KMS-11 (cell line): ENCODE data around the gene ANKDD1A.

Experiments
- H2AFZ ChIP-seq: fragments of 200-600 bp; sonication (generic); 2 replicates; pipeline ENCODE4 v1.6.1; 2016; ENCODE audit warnings: antibody characterized with exemption, mixed run types, low read depth
- H3K27ac ChIP-seq: fragments of 200-600 bp; sonication (generic); 2 replicates; pipeline ENCODE4 v1.6.1; 2016; ENCODE audit warnings: mild to moderate bottlenecking, mixed run types
- H3K27me3 ChIP-seq: fragments of 200-600 bp; sonication (generic); 2 replicates; pipeline ENCODE4 v1.6.1; 2017; ENCODE audit warnings: mild to moderate bottlenecking, low read depth, mixed run types, moderate library complexity; ENCODE audit not compliant: insufficient read depth
- H3K36me3 ChIP-seq: fragments of 200-600 bp; sonication (generic); 2 replicates; pipeline ENCODE4 v1.6.1; 2017; ENCODE audit warnings: mild to moderate bottlenecking, mixed run types; ENCODE audit not compliant: insufficient read depth
- H3K4me1 ChIP-seq: fragments of 200-600 bp; sonication (generic); 2 replicates; pipeline ENCODE4 v1.6.1; 2016; ENCODE audit warnings: mild to moderate bottlenecking, low read depth, mixed run types; ENCODE audit not compliant: poor library complexity, severe bottlenecking
- H3K4me2 ChIP-seq: fragments of 200-600 bp; sonication (generic); 2 replicates; pipeline ENCODE4 v1.7.0; 2016; ENCODE audit warnings: mild to moderate bottlenecking, mixed run types
- H3K4me3 ChIP-seq: fragments of 200-600 bp; sonication (generic); IDR thresholded peaks from 2 replicates; pipeline ENCODE4 v1.6.1; 2017; ENCODE audit warnings: low read depth, low read length, mixed read lengths; ENCODE audit not compliant: insufficient read depth
- H3K79me2 ChIP-seq: fragments of 200-600 bp; sonication (generic); 2 replicates; pipeline ENCODE4 v1.6.1; 2016; ENCODE audit warnings: low read depth, mixed run types; ENCODE audit not compliant: insufficient read depth
- H3K9ac ChIP-seq: fragments of 200-600 bp; sonication (generic); 2 replicates; pipeline ENCODE4 v1.6.1; 2016; ENCODE audit warnings: mild to moderate bottlenecking, mixed run types
- H4K20me1 ChIP-seq: fragments of 200-600 bp; sonication (generic); 2 replicates; pipeline ENCODE4 v1.6.1; 2016; ENCODE audit warnings: mild to moderate bottlenecking, mixed run types; ENCODE audit not compliant: insufficient read depth
- CTCF ChIP-seq: fragments of 200-600 bp; sonication (generic); conservative IDR thresholded peaks from 2 replicates; pipeline ENCODE4 v1.6.1; 2017; ENCODE audit warnings: low read depth, mild to moderate bottlenecking, antibody characterized with exemption, low read length, moderate library complexity, mixed read lengths

ANKDD1A gene

GRCh38 chr15:64883997-64884511 is 27.6 kb upstream of the ANKDD1A start:
- peaks cover 14% of the 10 kb centered on the region for H3K4me1 ChIP-seq
- no peaks in the 10 kb centered on the region for H3K79me2 ChIP-seq
- no peak overlapping the region for H3K9ac ChIP-seq

GRCh38 chr15:64884679-64885078 is 27.0 kb upstream of the ANKDD1A start:
- Histone ChIP-seq H3K79me2 (no peaks in the 10 kb centered on the region), H3K4me1 (peaks cover 14% of the 10 kb centered on the region), H3K4me3 (no peak overlapping the region), H3K27me3 (no peaks in the 10 kb centered on the region), H4K20me1 (no peaks in the 10 kb centered on the region), H3K4me2 (no peak overlapping the region), H3K36me3 (no peaks in the 10 kb centered on the region), H3K27ac (no peak overlapping the region), H2AFZ (no peak overlapping the region), H3K9ac (no peak overlapping the region)
- TF ChIP-seq CTCF = no peak

More at GRCh38 chr15:64883997-64884511, 27.6 kb upstream of the ANKDD1A start:
- H2AFZ ChIP-seq = no peak overlapping the region
- no peaks in the 10 kb centered on the region for H3K27me3 ChIP-seq
- H3K27ac ChIP-seq = no peak overlapping the region
- no peaks in the 10 kb centered on the region for H3K36me3 ChIP-seq
- no peak overlapping the region for H3K4me3 ChIP-seq
- TF ChIP-seq CTCF = no peak
- H4K20me1 ChIP-seq = no peaks in the 10 kb centered on the region
- H3K4me2 ChIP-seq = no peak overlapping the region

- Histone ChIP-seq H2AFZ (no peak overlapping the region), H3K4me3 (no peak overlapping the region), H3K79me2 (no peaks in the 10 kb centered on the region), H3K27me3 (no peaks in the 10 kb centered on the region), H3K9ac (no peak overlapping the region), H3K4me1 (peaks cover 40% of the 10 kb centered on the region), H3K36me3 (no peaks in the 10 kb centered on the region), H3K4me2 (no peak overlapping the region), H4K20me1 (no peaks in the 10 kb centered on the region), H3K27ac (no peak overlapping the region)
- no peak for TF ChIP-seq CTCF
These were observed 23.4 kb upstream of the ANKDD1A start for GRCh38 chr15:64888336-64888735.

- Histone ChIP-seq H3K36me3 (no peaks in the 10 kb centered on the region), H2AFZ (peak overlapping the region; percentile 72), H3K4me3 (no peak overlapping the region), H3K79me2 (no peaks in the 10 kb centered on the region), H3K9ac (peak overlapping the region; percentile 19; the same call in 1 of the 2 replicates), H3K4me2 (peak overlapping the region; percentile 99), H3K27ac (peak overlapping the region; percentile 98), H4K20me1 (no peaks in the 10 kb centered on the region), H3K27me3 (no peaks in the 10 kb centered on the region), H3K4me1 (peaks cover 48% of the 10 kb centered on the region)
- TF ChIP-seq CTCF = no peak
These were observed 20.1 kb upstream of the ANKDD1A start for GRCh38 chr15:64891561-64891960.
